K562 (cell line): ENCODE measurements around the gene SCNN1A.

Source experiments
- BCL6 ChIP-seq: fragments of 250-450 bp; sonication (Bioruptor Pico); IDR thresholded peaks from 2 replicates; pipeline ENCODE4 v1.4.0; 2020
- CTCF ChIP-seq, 3 experiments: IDR thresholded peaks in 2 of 3; conservative IDR thresholded peaks in 1 of 3; 2 replicates each; pipeline ENCODE4 v1.5.1; 2011 to 2012; ENCODE audit warnings: low read length in 3 of 3, mild to moderate bottlenecking in 3 of 3, control low read depth in 2 of 3, improper control_type of control experiment in 1 of 3, inconsistent platforms in 1 of 3, low read depth in 1 of 3, mixed read lengths in 1 of 3, moderate library complexity in 1 of 3; ENCODE audit not compliant: insufficient read depth in 2 of 3
- HBP1 ChIP-seq: fragments of 450-650 bp; formaldehyde crosslinking; IDR thresholded peaks from 2 replicates; pipeline ENCODE4 v1.4.0; 2022; ENCODE audit warnings: missing genetic modification characterization
- HMG20A ChIP-seq: fragments of 450-650 bp; formaldehyde crosslinking; conservative IDR thresholded peaks from 2 replicates; pipeline ENCODE4 v1.4.0; 2020; ENCODE audit warnings: mild to moderate bottlenecking, mixed read lengths
- ILF3 ChIP-seq: fragments of 450-650 bp; IDR thresholded peaks from 2 replicates; pipeline ENCODE4 v1.6.1; 2018; ENCODE audit warnings: antibody characterized with exemption, mild to moderate bottlenecking, moderate library complexity, borderline replicate concordance
- KDM1A ChIP-seq, 2 experiments: fragments of 450-650 bp; IDR thresholded peaks; 2 replicates each; pipeline ENCODE4 v1.6.1; 2016; ENCODE audit warnings: mild to moderate bottlenecking in 2 of 2
- LEF1 ChIP-seq: fragments of 450-650 bp; IDR thresholded peaks from 2 replicates; pipeline ENCODE4 v1.6.1; 2016; ENCODE audit warnings: mild to moderate bottlenecking
- POLR2A ChIP-seq: fragments of 450-650 bp; conservative IDR thresholded peaks from 2 replicates; pipeline ENCODE4 v1.6.1; 2016
- POLR2G ChIP-seq: fragments of 200-400 bp; formaldehyde crosslinking; IDR thresholded peaks from 2 replicates; pipeline ENCODE4 v1.6.1; 2017; ENCODE audit warnings: low read depth, mild to moderate bottlenecking, antibody characterized with exemption, low read length, moderate library complexity
- RFX5 ChIP-seq: IDR thresholded peaks from 2 replicates; pipeline ENCODE4 v1.6.1; 2011; ENCODE audit warnings: low read depth, mild to moderate bottlenecking, improper control_type of control experiment, low read length
- SMARCE1 ChIP-seq: fragments of 450-650 bp; IDR thresholded peaks from 2 replicates; pipeline ENCODE4 v1.7.1; 2016; ENCODE audit warnings: mild to moderate bottlenecking
- ZNF347 ChIP-seq: fragments of 450-650 bp; formaldehyde crosslinking; IDR thresholded peaks from 2 replicates; pipeline ENCODE4 v1.4.0; 2020; ENCODE audit warnings: low read depth, mild to moderate bottlenecking, moderate library complexity

- no peak for TF ChIP-seq POLR2A
- TF ChIP-seq LEF1, result no peak
- no peak for TF ChIP-seq KDM1A (IDR thresholded peaks at IDR 0.05)
- TF ChIP-seq CTCF (IDR thresholded peaks at IDR 0.05 in 2 of 3, conservative IDR thresholded peaks at IDR 0.05 in 1 of 3; ENCODE audit: insufficient read depth in 2 of 3, low read depth in 1 of 3, low read length in 3 of 3), result no peak
- no peak for TF ChIP-seq HMG20A (CRISPR knock-in tag)
- TF ChIP-seq HBP1 (CRISPR knock-in tag), result no peak
- no peak for TF ChIP-seq POLR2G
- TF ChIP-seq RFX5, result no peak
- no peak for TF ChIP-seq ZNF347
- TF ChIP-seq BCL6 (CRISPR knock-in tag), result no peak
- no peak for TF ChIP-seq ILF3
- TF ChIP-seq SMARCE1, result no peak
Observed at GRCh38 chr12:6358881-6359280, 16.5 kb downstream of the SCNN1A start.
